Right kidney (tissue), 1 donor: Measurements from ENCODE around the gene MTAP.

ENCODE experiments used
- DNase-seq: peaks from one replicate; pipeline ENCODE4 v3.0.0-alpha.2; 2016

MTAP gene

GRCh38 chr9:21848615-21849014 lies 46.2 kb downstream of the MTAP start:
- no peak for DNase-seq

- no peak for DNase-seq
Measured at GRCh38 chr9:21852754-21853153, 50.3 kb downstream of the MTAP start.

GRCh38 chr9:21853414-21853813 lies 51.0 kb downstream of the MTAP start:
- no peak for DNase-seq

GRCh38 chr9:21854119-21854518 lies 51.7 kb downstream of the MTAP start:
- DNase-seq, result no peak

GRCh38 chr9:21854594-21854993 lies 52.2 kb downstream of the MTAP start:
- no peak for DNase-seq

GRCh38 chr9:21856301-21857094 lies 54.1 kb downstream of the MTAP start:
- no peak for DNase-seq

GRCh38 chr9:21862871-21863270 lies 60.4 kb downstream of the MTAP start:
- DNase-seq, result no peak

- DNase-seq, result no peak
Measured at GRCh38 chr9:21864505-21864904, 62.1 kb downstream of the MTAP start.

GRCh38 chr9:21866302-21866701 lies 63.9 kb downstream of the MTAP start:
- no peak for DNase-seq

- no peak for DNase-seq
Measured at GRCh38 chr9:21871256-21871975, 69.0 kb downstream of the MTAP start.

- no peak for DNase-seq
Measured at GRCh38 chr9:21872696-21873095, 70.3 kb downstream of the MTAP start.

GRCh38 chr9:21873540-21874221 lies 71.2 kb downstream of the MTAP start:
- no peak for DNase-seq

- DNase-seq, result no peak
Measured at GRCh38 chr9:21875893-21876292, 73.5 kb downstream of the MTAP start.

GRCh38 chr9:21883642-21884041 lies 81.2 kb downstream of the MTAP start:
- no peak for DNase-seq

GRCh38 chr9:21889673-21890072 lies 87.2 kb downstream of the MTAP start:
- DNase-seq, result no peak

GRCh38 chr9:21890696-21891095 lies 88.3 kb downstream of the MTAP start:
- DNase-seq, result no peak

GRCh38 chr9:21901546-21901945 lies 99.1 kb downstream of the MTAP start:
- DNase-seq, result no peak

GRCh38 chr9:21902136-21902535 lies 99.7 kb downstream of the MTAP start:
- no peak for DNase-seq

GRCh38 chr9:21903380-21903965 lies 101.0 kb downstream of the MTAP start:
- DNase-seq, result no peak

GRCh38 chr9:21904371-21904770 lies 101.9 kb downstream of the MTAP start:
- no peak for DNase-seq

GRCh38 chr9:21904776-21905175 lies 102.3 kb downstream of the MTAP start:
- no peak for DNase-seq

- no peak for DNase-seq
Measured at GRCh38 chr9:21906213-21906612, 103.8 kb downstream of the MTAP start.

GRCh38 chr9:21906881-21907280 lies 104.4 kb downstream of the MTAP start:
- DNase-seq, result no peak
